Inferior parietal cortex (tissue), 1 donor: ENCODE results near the gene CYRIA.

Experiments used
- DNase-seq: peaks from one replicate; pipeline ENCODE4 v3.0.0-alpha.2; 2016; ENCODE audit errors: extremely low spot score

CYRIA gene

DNA sequence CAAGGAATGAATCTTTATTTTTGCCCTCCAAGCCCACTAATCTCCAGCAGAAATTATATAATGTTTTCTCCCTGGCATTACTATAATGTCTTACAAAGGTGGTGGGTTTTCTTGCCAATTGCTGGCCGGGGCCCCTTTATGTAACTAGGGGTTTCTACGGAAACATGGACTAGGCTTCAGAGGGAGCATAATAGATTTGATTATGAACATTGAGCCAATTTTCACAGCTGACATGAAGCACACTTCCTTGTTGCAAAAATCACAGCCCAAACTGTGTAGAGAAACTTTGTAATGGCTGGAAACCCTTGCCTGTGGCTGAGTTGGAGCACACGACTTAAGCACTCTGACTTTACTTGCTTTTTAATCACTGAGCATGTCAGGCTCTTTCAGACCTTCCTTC lies 3.8 kb upstream of the CYRIA start:
- no peak for DNase-seq

- DNase-seq: no peak
Observed at GRCh38 chr2:16666449-16666801, 791 bp upstream of the CYRIA start.

GRCh38 chr2:16664809-16665747 lies 556 bp downstream of the CYRIA start:
- no peak for DNase-seq

GRCh38 chr2:16664052-16664731 lies 1.4 kb downstream of the CYRIA start:
- peak; percentile 84 for DNase-seq

DNA sequence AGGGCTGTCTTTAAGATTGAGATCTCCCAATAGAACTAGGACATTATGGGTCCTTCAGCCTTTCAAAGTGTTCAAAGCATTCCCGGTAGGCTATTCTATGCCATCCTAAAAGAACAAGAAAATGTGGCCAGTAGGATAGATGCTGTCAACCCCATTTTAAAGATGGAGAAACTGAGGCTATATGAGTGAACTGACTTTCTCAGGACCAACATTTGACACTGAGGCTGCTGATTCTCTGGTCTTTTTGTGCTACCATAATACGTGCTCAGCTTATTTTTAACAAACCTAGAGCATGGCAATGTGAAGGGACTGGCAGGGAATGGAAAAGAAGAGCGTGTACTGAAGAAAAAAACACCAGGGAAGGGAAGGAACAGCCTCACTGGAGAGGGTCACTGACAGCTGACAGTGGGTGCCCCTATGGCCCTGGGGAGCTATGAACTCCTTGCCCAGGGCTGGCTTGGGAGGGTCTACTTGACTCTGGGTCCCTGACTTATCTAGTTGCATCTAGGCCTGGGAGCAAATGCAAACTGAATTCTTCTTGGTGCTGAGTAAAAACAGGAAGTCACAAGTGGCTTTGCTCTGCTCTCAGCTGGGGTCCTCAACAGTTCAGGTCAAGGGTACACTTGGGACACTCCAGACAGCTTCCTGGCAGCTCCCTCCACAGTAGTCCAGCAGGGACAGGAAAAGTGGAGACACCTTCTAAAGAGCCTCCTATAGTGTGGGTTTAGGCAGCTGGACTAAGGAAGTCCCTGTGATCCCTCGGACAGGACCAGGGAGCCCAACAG lies 2.3 kb downstream of the CYRIA start:
- DNase-seq: no peak

- DNase-seq: no peak
Observed at GRCh38 chr2:16661936-16662839, 3.4 kb downstream of the CYRIA start.

DNA sequence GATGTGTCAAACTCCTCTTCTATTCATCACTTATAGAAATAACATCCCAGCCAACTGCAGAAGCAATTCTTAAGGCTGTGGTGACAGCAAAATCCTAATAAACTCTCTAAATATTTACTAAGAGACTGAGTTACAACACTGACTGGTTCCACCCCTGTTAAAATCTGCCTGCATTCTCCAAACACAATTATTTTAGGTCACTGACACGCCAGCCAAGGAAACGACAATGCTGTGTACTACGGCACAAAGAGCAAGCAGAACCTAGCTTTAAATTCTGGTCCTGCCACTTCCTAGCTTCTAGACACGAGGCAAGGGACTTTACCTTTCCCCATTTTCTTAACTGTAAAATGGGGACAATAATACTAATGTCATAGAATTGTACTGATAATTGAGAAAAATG lies 4.1 kb downstream of the CYRIA start:
- DNase-seq: no peak

DNA sequence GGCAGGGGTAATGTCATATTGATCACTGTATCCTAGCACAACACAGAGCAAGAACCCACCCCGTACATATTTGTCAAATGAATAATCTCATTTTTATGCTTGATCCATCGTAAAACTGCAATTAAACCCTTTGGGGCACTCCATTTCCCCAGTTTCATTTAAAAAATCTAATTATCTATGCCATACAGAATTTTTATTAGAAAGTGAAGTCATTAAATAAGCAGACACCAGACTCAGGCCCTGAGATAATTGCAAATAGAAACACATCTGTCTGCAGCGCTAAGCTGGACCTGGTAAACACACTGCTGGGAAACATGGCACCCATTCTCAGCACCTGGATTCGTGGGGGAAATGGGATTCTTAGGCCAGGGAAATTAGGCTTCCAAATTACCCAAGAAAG lies 5.1 kb downstream of the CYRIA start:
- DNase-seq: no peak

- DNase-seq: no peak
Observed at GRCh38 chr2:16660114-16660513, 5.5 kb downstream of the CYRIA start.

GRCh38 chr2:16658076-16658739 lies 7.4 kb downstream of the CYRIA start:
- DNase-seq: no peak

GRCh38 chr2:16657671-16658070 lies 8.0 kb downstream of the CYRIA start:
- no peak for DNase-seq

DNA sequence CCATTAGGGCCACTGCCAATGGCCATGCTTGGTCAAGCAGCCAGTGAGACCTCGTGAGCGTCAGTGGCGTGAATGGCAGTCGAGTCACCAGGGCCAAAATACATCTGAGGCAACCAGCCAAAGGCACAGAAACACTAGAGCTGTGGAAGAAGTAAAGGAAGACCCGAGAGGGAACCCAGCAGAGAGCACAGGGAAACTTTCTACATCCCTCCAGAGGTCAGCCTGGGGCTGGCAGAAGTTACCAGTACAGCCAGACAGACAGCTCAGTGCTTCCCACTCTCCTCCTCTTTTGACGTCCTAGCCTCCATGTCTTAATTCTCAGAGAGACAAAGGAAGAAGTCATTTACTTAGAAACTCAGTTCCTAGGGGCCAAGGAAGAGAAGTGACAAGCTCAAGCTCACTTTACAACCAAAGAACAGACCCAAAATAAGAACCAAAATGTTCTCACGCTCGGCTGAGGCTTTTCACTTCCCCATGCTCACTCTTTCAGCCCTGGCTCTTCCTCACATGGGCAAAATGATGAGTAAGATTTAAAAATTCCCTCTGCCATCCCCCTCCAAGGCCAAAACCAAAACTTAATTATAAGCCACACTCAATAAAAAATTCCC lies 8.7 kb downstream of the CYRIA start:
- no peak for DNase-seq

DNA sequence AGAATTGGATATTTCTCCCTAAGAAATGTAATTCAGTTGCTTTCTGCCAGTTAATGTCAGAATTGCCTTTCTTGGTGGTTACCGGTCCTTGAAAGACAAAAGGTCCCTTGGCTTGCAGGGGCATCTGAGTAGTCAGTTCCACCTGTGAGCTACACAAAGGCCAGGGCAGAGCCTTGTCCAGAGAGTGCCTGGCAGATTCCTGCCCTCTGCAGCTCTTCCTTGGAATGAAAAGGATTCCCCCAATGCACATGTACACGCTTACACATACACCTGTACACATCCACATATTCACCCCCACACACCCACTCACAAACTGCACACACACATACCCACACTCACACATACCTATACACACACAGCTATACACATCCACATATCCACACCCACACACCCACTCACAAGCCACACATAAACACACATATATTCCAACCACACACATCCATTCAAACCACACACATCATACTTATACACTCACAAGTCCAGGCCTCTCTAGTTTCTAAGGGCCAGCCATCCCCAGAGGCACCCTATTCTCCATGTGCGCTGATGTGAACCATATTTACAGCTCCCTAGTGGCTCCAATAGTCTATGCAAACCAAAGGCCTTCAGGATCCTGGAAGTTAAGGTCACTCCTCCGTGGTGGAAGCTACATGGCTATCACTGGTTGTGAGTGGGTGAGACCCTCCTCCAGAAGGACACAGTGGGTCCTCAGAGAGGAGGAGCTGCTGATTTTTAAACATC lies 9.6 kb downstream of the CYRIA start:
- no peak for DNase-seq

- no peak for DNase-seq
Observed at GRCh38 chr2:16655445-16655837, 10.2 kb downstream of the CYRIA start.

DNA sequence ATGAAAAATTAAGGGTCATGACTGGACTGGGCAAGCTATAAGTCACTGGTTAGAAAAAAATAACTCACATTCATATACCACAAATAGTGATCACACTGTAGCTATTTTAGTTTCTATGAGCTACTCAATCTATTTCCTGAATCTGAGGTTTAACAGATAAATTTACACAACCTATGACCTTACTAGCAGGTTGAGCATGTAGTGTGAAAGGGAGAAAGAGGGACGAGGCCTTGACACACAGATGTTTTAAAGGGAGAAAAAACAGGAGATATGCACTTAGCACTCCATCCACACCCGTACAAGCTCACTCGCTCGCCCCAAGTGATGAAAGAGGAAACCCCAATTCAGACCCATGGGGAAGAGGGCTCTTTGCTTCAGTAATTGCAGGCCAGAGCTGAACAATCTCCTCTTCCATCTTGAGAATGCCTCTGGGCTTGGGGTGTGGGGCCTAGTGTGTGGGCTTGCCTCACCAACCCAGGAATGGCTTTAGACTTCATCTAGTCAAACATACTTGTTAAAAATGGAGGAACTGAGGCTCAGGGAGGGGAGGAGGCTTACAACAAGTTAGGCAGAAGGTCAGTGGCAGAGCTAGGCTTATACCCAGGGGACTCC lies 10.7 kb downstream of the CYRIA start:
- no peak for DNase-seq

DNA sequence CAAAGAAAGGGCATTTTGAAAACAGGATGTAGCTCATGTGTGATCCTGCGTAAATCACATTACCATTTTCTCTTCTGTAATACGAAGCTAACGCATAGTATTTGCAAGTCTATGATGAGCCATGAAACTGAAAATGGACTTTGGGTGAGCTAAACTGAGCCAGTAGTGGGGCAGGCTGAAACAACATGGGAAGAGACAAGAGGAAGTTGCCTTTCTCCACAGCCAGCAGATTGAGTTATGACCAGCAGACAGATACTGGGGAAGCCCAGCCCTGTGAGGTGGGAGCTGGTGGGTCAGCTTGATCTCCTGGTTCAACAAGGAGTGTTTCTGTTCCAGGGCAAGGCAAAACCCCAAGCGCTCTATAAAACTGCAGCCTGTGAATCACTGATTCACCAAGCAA lies 11.8 kb downstream of the CYRIA start:
- DNase-seq: no peak

DNA sequence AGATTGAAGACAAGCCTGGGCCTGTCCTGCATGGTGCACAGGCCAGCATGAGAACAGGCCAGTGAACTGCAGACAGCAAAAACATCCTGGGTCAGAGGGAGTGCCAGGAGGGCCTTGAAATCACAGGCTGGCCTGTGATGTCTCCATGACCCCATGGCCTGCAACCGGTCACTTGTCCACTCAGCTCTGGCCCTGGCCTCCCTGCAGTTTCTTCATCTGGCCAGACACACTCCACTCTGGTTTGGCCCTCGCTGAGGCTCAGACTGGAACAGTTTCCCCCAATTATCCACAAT lies 12.6 kb downstream of the CYRIA start:
- DNase-seq: no peak

DNA sequence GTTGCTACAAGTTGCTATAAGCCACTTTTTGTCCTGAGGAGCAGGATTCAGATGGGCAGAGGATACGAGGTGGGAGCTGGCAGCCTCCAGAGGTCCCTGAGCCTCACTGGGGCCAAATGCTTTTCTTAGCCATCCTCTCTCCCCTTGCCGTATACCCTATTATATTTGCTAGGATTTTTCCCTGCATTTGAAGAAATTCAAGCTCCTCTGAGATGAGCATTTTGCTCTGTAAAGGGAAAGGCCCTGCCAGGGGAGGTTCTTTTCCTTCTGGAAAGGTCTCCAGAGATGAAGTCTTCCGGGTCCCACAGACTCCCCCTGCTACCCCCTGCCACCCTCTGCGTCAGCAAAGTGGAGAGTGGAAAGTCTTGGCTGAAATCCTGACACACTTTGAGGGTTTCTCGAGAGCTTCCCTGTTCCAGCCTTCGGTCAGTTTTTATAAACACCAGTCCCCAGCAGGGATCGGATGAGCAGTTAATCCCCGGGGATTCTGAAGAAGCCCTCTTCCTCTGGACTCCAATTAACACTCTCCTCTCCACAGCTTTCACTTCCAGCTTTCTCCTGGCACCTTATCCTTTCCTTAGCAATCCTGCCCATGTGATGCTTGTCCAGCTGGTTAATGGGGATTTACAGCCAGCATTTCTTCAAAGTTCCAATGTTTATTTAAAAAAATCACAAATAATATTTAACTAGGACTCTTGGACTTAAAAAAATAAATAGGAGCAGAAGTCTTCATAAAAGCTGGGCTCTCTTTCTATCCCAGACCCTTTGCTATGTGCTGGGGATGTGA lies 13.1 kb downstream of the CYRIA start:
- DNase-seq: no peak
